IgD-negative memory B cell (primary cell): ENCODE measurements around the gene UBE2D1. TPM values are rescaled to one million over a fixed set of nuclear protein-coding genes. Genes with fewer than 3 reads are reported as not detected.
"Not testable (repeated sequence)": the region's sequence is repeated elsewhere in the genome, so short reads cannot be mapped to it uniquely, and the experiment has no call there.

Experiments
- H3K27ac Mint-ChIP-seq, 3 donors: one replicate each; pipeline ENCODE4 v1.8.0; 2020 to 2022; ENCODE audit warnings: mild to moderate bottlenecking in 3 of 3, mixed read lengths in 3 of 3, moderate library complexity in 1 of 3
- H3K27me3 Mint-ChIP-seq: one replicate; pipeline ENCODE4 v1.8.0; 2021; ENCODE audit warnings: mixed read lengths
- H3K36me3 Mint-ChIP-seq: one replicate; pipeline ENCODE4 v1.8.0; 2020; ENCODE audit warnings: mild to moderate bottlenecking, mixed read lengths
- H3K4me1 Mint-ChIP-seq, 3 donors: one replicate each; pipeline ENCODE4 v1.8.0; 2020 to 2022; ENCODE audit warnings: mixed read lengths in 3 of 3, mild to moderate bottlenecking in 1 of 3
- H3K4me3 Mint-ChIP-seq, 4 donors: one replicate each; pipeline ENCODE4 v1.8.0; 2020 to 2022; ENCODE audit warnings: mild to moderate bottlenecking in 4 of 4, mixed read lengths in 4 of 4, moderate library complexity in 3 of 4
- H3K9me3 Mint-ChIP-seq, 3 donors: one replicate each; pipeline ENCODE4 v1.8.0; 2020 to 2021; ENCODE audit warnings: mixed read lengths in 3 of 3, mild to moderate bottlenecking in 1 of 3
- polyA plus RNA-seq: library from polyadenylated mRNA; unstranded; fragments of 300-500 nt; fragmentation: Illumina TruSeq; gene quantifications from one replicate; pipeline ENCODE4 v1.2.3, GENCODE V29; 2021

Gene UBE2D1
- polyA plus RNA-seq, 1 donor from 2014 or later, result 16.5 TPM

GRCh38 chr10:58415757-58416156 lies 81.0 kb downstream of the UBE2D1 start:
- Mint-ChIP-seq H3K9me3 (peaks cover 0 to 11% (median 6%) of the 10 kb centered on the region in 3 donors), H3K27me3 (peaks cover 8% of the 10 kb centered on the region), H3K4me1 (no peaks in the 10 kb centered on the region), H3K4me3 (no peak overlapping the region), H3K36me3 (peaks cover 3% of the 10 kb centered on the region), H3K27ac (no peak overlapping the region)

GRCh38 chr10:58417902-58418301 lies 83.1 kb downstream of the UBE2D1 start:
- not testable (repeated sequence) for H3K36me3 Mint-ChIP-seq

More at GRCh38 chr10:58417902-58418301, 83.1 kb downstream of the UBE2D1 start:
- H3K4me3 Mint-ChIP-seq, H3K27ac Mint-ChIP-seq, H3K27me3 Mint-ChIP-seq, H3K4me1 Mint-ChIP-seq: not testable (repeated sequence)
- H3K9me3 Mint-ChIP-seq, result peaks cover 4 to 17% (median 5%) of the 10 kb centered on the region in 3 donors

Other genes starting within 250 kb of the UBE2D1 start
- 2.2 TPM for gene IPMK, start 67.1 kb upstream of the UBE2D1 start, polyA plus RNA-seq
- gene CISD1, start 65.8 kb upstream of the UBE2D1 start, polyA plus RNA-seq, result 53.0 TPM
- 56.0 TPM for gene TFAM, start 50.4 kb downstream of the UBE2D1 start, polyA plus RNA-seq
- gene BICC1, start 177.9 kb downstream of the UBE2D1 start, polyA plus RNA-seq, result not detected